Central memory CD4-positive, alpha-beta T cell (primary cell): Measurements from ENCODE around the gene CCDC92.

Experiments
- DNase-seq: peaks from one replicate; pipeline ENCODE4 v3.0.0; 2022

Gene CCDC92

GRCh38 chr12:123971770-123972456 lies 718 bp downstream of the CCDC92 start:
- DNase-seq, result peak; percentile 45

GRCh38 chr12:123971449-123971769 lies 1.2 kb downstream of the CCDC92 start:
- DNase-seq, result no peak

GRCh38 chr12:123967121-123967586 lies 5.5 kb downstream of the CCDC92 start:
- no peak for DNase-seq

- DNase-seq, result no peak
Observed at GRCh38 chr12:123966596-123966995, 6.0 kb downstream of the CCDC92 start.

GRCh38 chr12:123965382-123965781 lies 7.2 kb downstream of the CCDC92 start:
- DNase-seq, result no peak

GRCh38 chr12:123963821-123964220 lies 8.8 kb downstream of the CCDC92 start:
- no peak for DNase-seq

- no peak for DNase-seq
Observed at GRCh38 chr12:123962513-123962912, 10.1 kb downstream of the CCDC92 start.

GRCh38 chr12:123961585-123962345 lies 10.9 kb downstream of the CCDC92 start:
- DNase-seq, result no peak

GRCh38 chr12:123960856-123961255 lies 11.8 kb downstream of the CCDC92 start:
- DNase-seq, result no peak

- no peak for DNase-seq
Observed at GRCh38 chr12:123960029-123960735, 12.4 kb downstream of the CCDC92 start.

GRCh38 chr12:123958876-123959275 lies 13.8 kb downstream of the CCDC92 start:
- DNase-seq, result no peak

GRCh38 chr12:123958462-123958861 lies 14.2 kb downstream of the CCDC92 start:
- no peak for DNase-seq

GRCh38 chr12:123957196-123957595 lies 15.4 kb downstream of the CCDC92 start:
- no peak for DNase-seq

- no peak for DNase-seq
Observed at GRCh38 chr12:123956249-123956648, 16.4 kb downstream of the CCDC92 start.

- DNase-seq, result no peak
Observed at GRCh38 chr12:123954647-123955350, 17.8 kb downstream of the CCDC92 start.

GRCh38 chr12:123952037-123952436 lies 20.6 kb downstream of the CCDC92 start:
- DNase-seq, result no peak

GRCh38 chr12:123951467-123951866 lies 21.2 kb downstream of the CCDC92 start:
- no peak for DNase-seq

- DNase-seq, result no peak
Observed at GRCh38 chr12:123950476-123951349, 21.9 kb downstream of the CCDC92 start.

- DNase-seq, result no peak
Observed at GRCh38 chr12:123949770-123950165, 22.9 kb downstream of the CCDC92 start.

GRCh38 chr12:123948796-123949769 lies 23.5 kb downstream of the CCDC92 start:
- no peak for DNase-seq

GRCh38 chr12:123948401-123948795 lies 24.2 kb downstream of the CCDC92 start:
- DNase-seq, result no peak
